KBM-7 (cell line): ENCODE data around the gene PLIN4.
"Not testable (repeated sequence)": the region's sequence is repeated elsewhere in the genome, so short reads cannot be mapped to it uniquely, and the experiment has no call there.

ENCODE experiments used
- DNase-seq: peaks from one replicate; pipeline ENCODE4 v3.0.0-alpha.2; 2015
- in situ Hi-C: fragments of 300-500 bp; cut with MboI; formaldehyde crosslinking; loops from 2 replicates; pipeline ENCODE4 v1.14.3; 2020; ENCODE audit warnings: low sequenced_read_pairs, low pct_unique_long_range_greater_than_20kb, mixed read lengths

The PLIN4 gene

DNA sequence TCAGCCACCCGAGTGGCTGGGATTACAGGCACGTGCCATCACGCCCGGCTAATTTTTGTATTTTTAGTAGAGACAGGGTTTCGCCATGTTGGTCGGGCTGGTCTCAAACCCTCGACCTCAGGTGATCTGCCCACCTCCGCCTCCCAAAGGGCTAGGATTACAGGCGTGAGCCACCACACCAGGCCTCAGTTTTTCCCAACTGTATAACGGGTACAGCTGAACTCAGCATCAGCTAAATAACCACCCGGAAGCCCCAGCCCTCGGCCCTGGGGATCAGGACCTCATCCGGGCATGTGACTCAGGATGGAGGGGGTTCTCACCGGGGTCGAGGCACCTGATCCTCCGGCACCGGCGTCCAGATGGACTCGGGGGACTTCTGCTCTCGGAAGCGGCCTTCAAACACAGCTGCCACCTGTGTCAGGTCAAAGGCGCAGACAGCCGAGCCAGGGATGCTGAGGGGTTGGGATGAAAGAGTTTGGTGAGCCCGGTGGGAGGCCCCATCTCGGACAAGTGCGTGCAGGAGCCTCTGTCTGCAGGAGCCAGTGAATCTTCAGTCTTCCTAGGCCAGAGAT, 32.3 kb upstream of the PLIN4 start:
- in situ Hi-C loops = no loop called here
- DNase-seq = no peak

DNA sequence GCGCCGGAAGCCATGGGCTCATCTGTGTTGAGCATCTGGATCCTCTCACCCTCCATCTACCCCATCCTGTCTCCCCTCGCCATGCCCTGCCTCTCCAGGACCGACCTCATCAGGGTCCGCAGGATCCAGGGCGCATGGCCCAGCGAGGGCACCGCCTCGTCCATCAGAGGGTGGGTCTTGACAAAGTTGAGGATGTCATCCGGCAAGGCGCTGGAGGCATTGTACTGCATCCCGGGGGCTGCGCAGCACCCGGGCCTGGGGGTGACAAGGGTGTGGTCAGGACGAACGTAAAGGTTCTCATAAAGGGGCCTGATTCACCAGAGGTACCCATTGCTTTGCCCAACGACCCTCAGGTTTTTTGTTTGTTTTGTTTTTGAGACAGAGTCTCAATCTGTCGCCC, 31.7 kb upstream of the PLIN4 start:
- in situ Hi-C loops = no loop called here
- DNase-seq = no peak

DNA sequence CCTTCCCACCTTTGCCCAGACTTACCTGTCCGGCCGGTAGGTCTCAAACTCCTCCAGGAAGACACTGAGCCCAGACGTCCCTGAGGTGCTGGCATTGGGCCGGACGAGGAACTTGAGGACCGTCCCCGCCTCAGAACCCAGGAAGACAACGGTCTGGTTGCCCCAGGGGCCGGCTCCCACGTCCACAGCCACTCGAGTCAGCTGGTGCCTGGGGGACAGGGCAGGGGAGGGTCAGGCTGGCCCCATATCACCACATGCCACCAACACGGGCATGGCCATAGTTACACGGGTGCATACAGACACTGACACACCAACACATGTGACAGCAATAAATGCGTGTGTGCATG, 29.9 kb upstream of the PLIN4 start:
- no peak for DNase-seq
- in situ Hi-C loops = no loop called here

DNA sequence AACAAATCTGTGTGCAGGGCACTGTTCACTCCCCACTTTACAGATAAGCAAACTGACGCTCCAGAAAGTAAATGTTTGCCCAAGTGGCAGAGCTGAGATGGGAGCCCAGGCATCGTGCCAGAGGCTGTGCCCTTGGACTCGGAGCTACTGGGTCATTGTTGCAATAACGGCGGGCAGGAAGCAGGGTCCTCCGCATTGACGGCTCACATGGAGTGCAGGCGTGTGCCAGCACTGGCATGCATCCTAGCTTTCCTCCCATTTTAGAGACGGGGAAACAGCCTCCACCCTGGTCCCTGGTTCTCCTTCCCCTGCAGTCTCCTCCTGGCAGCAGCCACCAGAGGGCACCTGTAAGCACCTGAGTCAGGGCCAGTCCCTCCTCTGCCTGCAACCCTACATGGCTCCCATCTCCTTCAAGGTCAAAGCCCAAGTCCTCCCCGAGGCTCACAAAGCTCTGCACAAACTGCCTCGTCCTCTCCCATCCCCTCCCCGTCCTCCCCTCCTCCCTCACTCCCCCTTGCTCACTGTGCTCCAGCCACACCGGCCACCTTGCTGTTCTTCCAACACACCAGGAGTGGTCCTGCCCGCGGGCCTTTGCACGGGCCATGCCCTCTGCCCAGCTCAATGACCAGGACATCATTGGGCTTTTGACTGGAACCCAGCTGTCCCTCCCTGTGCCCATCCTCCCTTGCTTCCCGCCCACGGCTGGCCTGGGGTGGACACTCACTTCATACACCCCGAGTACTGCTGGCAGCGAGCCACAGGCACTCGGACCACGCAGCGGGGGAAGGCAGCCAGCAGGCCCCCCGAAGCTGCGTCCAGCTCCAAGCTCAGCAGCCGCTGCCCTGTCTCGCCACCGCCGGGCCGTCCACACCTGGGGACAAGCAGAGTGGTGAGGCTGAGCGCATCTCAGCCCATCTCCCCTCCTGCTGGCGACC, 29.3 kb upstream of the PLIN4 start:
- in situ Hi-C loops = no loop called here
- no peak for DNase-seq

- in situ Hi-C loops = no loop called here
- DNase-seq = no peak
Observed at GRCh38 chr19:4543842-4544647, 25.8 kb upstream of the PLIN4 start.

- in situ Hi-C loops = no loop called here
- peak; percentile 64 for DNase-seq
Observed at GRCh38 chr19:4542896-4543841, 24.9 kb upstream of the PLIN4 start.

DNA sequence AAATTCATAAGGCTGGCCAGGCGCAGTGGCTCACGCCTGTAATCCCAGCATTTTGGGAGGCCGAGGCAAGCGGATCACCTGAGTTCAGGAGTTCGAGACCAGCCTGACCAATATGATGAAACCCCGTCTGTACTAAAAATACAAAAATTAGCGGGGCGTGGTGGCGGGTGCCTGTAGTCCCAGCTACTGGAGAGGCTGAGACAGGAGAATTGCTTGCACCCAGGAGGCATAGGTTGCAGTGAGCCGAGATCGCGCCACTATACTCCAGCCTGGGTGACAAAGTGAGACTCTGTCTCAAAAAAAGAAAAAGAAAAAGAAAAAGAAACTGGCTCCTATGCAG, 23.5 kb upstream of the PLIN4 start:
- in situ Hi-C loops, DNase-seq: not testable (repeated sequence)

GRCh38 chr19:4541114-4541805, 23.0 kb upstream of the PLIN4 start:
- DNase-seq = no peak
- in situ Hi-C loops = no loop called here

DNA sequence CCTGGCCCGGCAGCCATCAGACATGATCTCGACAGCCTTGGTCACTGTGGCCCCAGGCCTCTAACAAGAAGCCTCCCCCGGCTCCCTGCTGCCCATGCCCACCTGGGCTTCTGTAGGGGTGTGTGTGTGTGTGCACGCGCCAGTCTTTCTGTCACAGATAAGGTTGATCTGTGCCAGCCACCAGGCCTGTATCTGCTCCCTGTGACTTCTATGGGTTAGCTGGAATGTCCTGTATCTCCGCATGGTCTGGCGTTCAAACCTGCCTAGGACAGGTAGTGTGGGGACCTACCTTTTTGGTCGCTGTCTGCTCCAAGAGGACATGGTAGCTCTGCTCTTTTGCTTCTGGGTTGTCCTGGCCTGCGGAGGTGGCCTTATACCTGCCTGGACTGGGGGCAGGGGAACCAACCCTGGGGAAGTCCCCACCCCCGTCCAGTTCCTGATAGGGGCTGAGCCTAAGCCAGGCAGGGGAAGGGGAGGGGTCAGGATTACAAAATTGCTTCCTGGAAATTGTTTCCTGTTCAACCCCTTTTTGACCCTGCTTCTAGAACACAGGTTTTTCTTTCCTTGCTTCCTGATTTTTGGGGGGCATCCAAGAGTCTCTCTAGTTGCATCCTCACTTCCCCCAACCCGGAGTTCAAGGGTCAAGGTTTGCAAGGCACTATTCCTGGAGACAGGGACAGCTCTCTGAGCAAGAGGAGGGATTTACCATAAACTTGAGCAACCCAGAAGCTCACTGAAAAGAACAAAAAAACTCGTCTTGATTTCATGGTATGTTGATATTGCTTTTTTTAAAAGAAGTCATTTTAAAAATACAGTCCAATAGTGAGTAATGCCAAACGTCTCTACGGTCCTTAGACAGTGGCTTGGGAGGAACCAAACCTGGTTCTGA, 21.7 kb upstream of the PLIN4 start, which contains the start of gene LRG1:
Gene LRG1, minus strand, starts transcription at position 344 of the 889 bp plus-strand sequence. Its CDS starts 23 bp downstream, at position 321.
- DNase-seq = peak; percentile 85
- in situ Hi-C loops = no loop called here

DNA sequence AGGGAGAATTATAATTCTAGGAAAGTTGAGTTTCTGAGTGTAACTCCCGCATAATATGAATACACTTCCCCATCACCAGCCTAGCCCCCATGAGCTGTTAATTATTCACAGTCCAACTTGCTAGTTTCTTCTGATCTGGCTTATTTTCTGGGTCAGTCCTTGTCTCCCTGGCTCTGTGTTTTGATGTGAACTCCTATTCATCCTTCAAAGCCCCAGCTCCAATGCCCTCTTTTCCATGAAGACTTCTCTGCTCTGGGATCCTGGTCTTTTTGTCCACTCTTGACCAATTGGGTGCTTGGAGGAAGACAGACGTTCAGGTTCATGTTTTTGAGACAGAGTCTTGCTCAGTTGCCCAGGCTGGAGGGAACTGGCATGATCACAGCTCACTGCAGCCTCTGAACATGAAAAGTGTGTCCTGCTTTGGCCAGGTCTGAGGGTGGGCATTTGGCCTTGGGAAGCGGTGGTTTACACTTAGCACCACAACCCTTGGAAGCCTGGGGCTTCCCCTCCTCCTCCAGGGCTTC, 20.9 kb upstream of the PLIN4 start:
- in situ Hi-C loops = no loop called here
- DNase-seq = no peak

DNA sequence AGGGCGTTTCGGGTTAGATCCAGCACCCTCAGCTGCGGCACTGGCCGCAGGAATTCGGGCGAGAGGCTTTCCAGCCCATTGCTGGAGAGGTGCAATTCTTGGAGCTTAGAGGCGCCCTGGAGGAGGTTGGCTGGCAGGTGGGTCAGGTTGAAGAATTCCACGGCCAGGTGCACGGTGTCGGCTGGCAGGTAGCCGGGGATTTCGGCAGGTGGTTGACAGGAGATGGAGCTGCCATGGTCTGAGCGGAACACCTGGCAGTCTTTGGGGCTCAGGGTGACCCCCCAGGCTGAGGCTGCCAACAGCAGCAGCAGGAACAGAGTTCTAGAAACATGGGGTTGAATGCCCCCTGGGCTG, 20.3 kb upstream of the PLIN4 start:
- in situ Hi-C loops = no loop called here
- no peak for DNase-seq

- DNase-seq = no peak
- in situ Hi-C loops = no loop called here
Observed at GRCh38 chr19:4537953-4538600, 19.8 kb upstream of the PLIN4 start.

DNA sequence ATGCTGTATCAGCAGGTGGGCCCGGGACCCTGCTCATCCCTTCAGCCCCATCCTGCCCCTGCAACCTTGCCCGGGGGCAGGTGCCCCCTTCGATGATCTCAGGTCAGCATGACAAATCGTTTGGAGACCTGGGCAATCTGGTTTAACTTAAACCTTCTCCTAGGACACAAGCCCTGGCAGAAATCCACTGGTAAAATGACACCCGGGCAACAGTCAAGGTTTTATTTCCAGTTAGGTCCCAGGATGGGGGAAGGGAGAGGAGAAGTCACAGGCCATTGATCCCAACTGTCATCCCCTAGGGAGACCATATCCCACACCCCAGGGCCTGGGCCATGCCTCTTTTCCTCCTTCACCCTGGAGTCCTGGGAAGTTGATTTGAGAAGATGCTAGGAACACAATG, 18.5 kb upstream of the PLIN4 start:
- DNase-seq = no peak
- in situ Hi-C loops = no loop called here

DNA sequence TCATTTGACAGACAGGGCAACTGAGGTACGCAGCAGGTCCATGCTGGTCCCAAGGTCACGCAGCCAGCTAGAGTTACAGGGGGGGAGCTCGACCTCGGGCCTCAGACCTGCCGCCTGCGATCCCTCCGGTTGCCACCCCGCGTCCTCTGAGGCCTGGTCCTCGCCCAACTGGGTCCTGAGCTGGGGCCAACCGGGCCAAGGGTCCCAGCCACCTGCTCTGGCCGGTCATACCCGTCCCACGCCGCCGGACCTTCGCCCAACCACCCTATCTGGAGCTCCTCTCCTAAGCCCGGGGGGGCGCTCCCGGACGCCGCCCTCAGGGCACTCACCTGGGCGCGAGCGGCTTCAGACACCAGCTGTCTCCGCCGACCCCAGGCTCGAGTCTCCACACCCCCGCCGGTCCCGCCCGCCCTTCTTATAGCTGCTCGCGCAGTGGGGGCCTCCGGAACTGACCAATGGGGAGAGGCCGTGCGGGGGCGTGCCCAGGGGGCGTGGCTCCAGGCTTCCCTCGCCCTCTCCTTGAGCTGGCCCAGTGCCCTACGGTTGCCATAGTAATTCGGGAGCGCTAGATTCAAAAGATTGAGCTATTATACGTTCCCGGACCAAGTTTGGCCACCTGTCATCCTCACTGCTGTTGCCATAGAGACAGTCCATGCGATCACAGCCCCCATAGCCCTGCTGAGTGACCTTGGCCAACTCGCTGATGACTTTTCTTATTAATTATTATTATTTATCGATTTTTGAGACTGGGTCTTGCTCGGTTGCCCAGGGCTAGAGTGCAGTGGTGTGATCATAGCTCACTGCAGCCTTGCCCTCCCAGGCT, 16.8 kb upstream of the PLIN4 start, which contains the start of gene PLIN5:
Gene PLIN5, minus strand, starts transcription at position 389 of the 823 bp plus-strand sequence. CDS start 1,150 bp downstream, outside the sequence.
- peak; percentile 42 for DNase-seq
- in situ Hi-C loops = no loop called here

DNA sequence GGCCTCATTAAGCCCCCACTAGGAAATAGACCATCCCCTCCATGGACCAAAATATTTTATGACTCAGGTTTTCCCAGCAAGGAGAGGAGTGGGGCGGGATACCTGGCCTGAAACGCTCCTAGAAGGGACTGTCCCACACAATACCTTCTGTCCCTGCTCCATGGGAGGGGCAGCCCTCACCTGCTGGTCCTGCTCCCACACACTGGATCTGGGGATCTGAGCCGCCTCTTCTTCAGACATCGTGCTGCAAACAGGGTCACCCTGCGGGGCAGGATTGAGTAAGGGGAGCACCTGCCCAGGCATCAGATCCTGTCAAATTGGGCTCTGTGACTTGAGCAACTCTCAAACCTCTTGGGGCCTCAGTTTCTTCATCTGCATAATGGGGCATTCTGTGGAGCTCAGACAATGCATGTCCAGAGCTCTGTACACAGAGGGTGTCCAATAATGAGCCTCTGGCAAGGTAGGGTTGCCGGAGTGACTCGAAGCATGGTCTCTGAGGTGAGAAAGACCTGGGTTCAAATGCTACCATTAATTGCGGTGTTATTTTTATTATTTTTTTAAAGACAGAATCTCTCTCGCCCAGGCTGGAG, 15.6 kb upstream of the PLIN4 start:
- no peak for DNase-seq
- in situ Hi-C loops = no loop called here

GRCh38 chr19:4533334-4533733, 15.0 kb upstream of the PLIN4 start:
- in situ Hi-C loops = no loop called here

More at GRCh38 chr19:4533334-4533733, 15.0 kb upstream of the PLIN4 start:
- DNase-seq = no peak
